Umbilical cord (tissue), 2 donors: ENCODE results near the gene FAM229A. TPM values are rescaled to one million over a fixed set of nuclear protein-coding genes. Genes with fewer than 3 reads are reported as not detected.

Experiments
- DNase-seq: peaks from one replicate; pipeline ENCODE4 v3.0.0-alpha.2; 2015; ENCODE audit warnings: low spot score
- total RNA-seq: library from RNA; depleted of rRNA; stranded (reverse); fragments of >200 nt; gene quantifications from one replicate; pipeline ENCODE4 v1.2.3, GENCODE V29; 2014; ENCODE audit warnings: low replicate concordance; ENCODE audit not compliant: insufficient read depth

Gene FAM229A
- total RNA-seq, 1 donor from 2014 or later: 1.7 TPM

- no peak for DNase-seq
Measured at GRCh38 chr1:32331549-32331948, 30.7 kb downstream of the FAM229A start.

DNA sequence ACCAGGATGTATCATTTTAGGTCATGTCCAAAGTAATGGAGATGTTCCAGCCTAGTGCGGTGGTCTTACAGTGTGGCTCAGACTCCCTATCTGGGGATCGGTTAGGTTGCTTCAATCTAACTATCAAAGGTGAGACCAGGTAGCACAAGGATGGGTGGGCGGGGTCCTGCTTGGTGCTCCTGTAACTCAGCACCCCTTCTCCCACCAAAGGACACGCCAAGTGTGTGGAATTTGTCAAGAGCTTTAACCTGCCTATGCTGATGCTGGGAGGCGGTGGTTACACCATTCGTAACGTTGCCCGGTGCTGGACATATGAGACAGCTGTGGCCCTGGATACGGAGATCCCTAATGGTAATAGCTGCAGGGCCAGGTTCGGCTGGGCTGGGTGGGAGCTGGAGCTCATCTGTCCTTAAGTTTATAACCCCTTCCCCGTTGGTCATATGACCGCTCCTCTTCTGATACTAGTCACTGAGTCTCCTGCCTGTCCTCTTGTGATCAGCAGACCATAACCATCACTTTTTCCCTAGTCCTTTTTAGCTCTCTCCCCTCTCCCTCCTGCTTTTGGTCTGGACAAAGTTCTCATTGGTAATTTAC, 31.6 kb downstream of the FAM229A start:
- no peak for DNase-seq

DNA sequence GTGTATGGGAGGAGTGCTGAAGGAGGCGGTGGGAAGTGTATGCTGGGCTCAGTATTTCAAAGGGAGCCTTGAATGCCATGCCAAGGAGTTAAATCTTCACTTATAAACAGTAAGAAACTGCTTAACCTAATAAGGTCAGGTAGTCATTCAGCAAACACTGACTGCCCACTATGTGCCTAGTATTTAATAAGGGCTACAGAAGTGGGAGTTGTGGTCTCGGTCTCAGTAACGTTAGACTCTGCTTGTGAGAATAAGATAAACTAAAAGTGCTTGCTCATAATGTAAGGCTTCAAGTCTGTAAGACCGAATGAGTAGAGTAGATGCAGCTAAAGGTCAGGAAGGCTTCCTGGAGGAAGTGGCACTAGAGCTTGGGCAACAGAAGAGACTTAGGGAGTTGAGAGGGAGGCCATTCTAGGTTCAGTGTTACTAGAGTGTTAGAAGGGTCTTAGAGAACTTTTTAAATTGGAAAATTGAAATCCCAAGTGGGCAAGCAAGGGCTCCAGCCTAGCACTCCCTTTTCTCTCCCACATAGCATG, 32.3 kb downstream of the FAM229A start:
- DNase-seq: no peak

- DNase-seq: no peak
Measured at GRCh38 chr1:32327204-32327603, 35.1 kb downstream of the FAM229A start.

DNA sequence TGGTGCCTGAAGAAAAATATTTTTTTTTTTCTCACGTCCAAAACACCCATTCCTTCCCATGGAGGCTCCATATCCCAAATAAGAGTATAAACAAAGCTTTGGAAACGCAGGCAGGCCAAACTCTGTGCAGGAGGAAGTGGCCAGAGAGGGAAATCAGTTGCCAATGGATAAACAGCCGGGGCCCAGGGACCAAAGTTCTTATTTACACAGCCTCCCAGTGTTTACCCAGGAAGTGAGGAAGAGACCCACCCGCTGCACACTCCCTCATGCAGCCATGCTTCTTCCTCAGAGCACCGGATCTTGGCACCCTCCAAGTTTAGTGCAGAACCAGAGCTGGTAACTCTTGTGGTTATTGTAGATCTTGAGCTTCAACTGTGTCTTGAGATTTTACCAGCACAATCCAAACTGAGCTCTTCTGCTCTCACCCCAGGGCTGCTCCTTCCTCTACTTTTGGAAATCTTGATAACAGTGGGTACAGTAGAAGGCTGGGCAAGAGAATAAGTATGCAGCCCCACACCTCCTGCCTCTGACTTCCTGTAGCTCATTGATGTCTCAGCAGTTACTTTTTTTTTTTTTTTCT, 40.5 kb downstream of the FAM229A start:
- DNase-seq: no peak

DNA sequence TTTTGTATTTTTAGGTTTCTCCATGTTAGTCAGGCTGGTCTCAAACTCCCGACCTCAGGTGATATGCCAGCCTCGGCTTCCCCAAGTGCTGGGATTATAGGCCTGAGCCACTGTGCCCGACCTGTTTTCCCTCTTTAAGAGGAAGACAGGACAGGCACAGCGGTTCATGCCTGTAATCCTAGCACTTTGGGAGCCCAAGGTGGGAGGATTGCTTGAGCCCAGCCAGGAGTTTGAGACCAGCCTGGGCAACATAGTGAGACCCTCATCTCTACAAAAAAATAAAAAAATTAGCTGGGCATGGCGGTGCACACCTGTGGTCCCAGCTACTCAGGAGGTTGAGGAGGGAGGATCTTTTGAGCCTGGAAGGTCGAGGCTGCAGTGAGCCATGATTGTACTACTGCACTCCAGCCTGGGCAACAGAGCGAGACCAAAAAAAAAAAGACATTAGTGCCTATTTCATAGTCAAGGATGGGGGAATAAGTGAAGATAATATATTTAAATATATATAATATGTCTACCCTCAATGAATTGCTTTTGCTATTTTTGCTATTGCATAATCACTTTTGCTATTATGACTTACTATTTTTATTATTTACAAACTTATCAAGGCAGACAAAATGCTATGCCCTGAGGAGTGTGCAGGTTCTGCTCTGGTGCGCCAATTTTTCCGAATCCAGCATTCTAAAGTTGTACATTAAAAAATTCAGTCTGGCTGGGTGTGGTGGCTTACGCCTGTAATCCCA, 44.0 kb downstream of the FAM229A start:
- no peak for DNase-seq

- no peak for DNase-seq
Measured at GRCh38 chr1:32316903-32317277, 45.4 kb downstream of the FAM229A start.

DNA sequence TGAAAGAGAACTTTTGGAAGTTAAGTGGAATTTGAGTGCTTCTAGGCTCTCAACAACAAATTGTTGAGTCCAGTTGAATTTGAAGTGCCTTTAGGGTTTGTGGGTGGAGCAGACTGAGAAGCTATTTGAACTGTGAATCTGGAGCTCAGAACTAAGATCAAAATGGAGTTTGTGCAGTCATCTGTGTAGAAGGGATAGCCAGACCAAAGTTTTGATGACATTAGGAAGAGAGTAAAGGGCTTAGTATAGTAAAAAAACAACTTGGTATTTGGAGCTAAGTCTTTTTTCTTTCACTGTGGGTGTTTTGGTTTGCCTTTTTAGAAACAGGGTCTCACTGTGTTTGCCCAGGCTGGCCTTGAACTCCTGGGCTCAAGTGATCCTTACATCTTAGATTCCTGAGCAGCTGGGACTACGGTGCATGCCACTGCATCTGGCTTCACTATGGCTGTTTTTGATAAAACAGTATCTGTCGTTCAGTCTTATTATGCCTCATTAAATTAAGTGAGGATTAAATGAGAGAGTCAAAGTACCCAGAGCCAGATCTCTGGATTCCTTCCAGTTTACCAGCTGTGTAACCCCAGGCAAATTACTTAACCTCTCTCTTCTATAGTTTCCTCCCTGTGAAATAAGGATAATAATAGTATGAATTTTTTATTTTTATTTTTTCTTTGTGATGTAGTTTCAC, 50.4 kb downstream of the FAM229A start:
- no peak for DNase-seq

Other genes with a start within 250 kb of the FAM229A start
- 40.9 TPM for gene TXLNA, start 182.8 kb downstream of the FAM229A start, total RNA-seq
- 7.2 TPM for gene CCDC28B, start 161.9 kb downstream of the FAM229A start, total RNA-seq
- 1.7 TPM for gene IQCC, start 156.8 kb downstream of the FAM229A start, total RNA-seq
- 0.72 TPM for gene DCDC2B, start 153.4 kb downstream of the FAM229A start, total RNA-seq
- gene TMEM234, start 140.1 kb downstream of the FAM229A start, total RNA-seq: 5.5 TPM
- gene EIF3I, start 140.1 kb downstream of the FAM229A start, total RNA-seq: 125 TPM
- gene FAM167B, start 115.3 kb downstream of the FAM229A start, total RNA-seq: not detected
- gene LCK, start 111.2 kb downstream of the FAM229A start, total RNA-seq: 0.96 TPM
- 27.7 TPM for gene HDAC1, start 70.4 kb downstream of the FAM229A start, total RNA-seq
- 6.0 TPM for gene MARCKSL1, start 26.3 kb downstream of the FAM229A start, total RNA-seq
- 1.9 TPM for gene TSSK3, start 54 bp upstream of the FAM229A start, total RNA-seq
- gene BSDC1, start 32.0 kb upstream of the FAM229A start, total RNA-seq: 60.2 TPM
- 2.6 TPM for gene ZBTB8B, start 102.6 kb upstream of the FAM229A start, total RNA-seq
- gene ZBTB8A, start 176.9 kb upstream of the FAM229A start, total RNA-seq: 16.1 TPM